Measurements from ENCODE around the gene CABLES2.

Gene CABLES2, protein sequence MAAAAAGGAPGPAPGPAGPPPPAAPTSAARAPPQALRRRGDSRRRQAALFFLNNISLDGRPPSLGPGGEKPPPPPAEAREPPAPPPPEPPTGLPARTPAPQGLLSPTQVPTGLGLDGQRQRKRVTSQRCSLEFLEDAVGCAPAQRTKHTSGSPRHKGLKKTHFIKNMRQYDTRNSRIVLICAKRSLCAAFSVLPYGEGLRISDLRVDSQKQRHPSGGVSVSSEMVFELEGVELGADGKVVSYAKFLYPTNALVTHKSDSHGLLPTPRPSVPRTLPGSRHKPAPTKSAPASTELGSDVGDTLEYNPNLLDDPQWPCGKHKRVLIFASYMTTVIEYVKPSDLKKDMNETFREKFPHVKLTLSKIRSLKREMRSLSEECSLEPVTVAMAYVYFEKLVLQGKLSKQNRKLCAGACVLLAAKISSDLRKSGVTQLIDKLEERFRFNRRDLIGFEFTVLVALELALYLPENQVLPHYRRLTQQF

DNA sequence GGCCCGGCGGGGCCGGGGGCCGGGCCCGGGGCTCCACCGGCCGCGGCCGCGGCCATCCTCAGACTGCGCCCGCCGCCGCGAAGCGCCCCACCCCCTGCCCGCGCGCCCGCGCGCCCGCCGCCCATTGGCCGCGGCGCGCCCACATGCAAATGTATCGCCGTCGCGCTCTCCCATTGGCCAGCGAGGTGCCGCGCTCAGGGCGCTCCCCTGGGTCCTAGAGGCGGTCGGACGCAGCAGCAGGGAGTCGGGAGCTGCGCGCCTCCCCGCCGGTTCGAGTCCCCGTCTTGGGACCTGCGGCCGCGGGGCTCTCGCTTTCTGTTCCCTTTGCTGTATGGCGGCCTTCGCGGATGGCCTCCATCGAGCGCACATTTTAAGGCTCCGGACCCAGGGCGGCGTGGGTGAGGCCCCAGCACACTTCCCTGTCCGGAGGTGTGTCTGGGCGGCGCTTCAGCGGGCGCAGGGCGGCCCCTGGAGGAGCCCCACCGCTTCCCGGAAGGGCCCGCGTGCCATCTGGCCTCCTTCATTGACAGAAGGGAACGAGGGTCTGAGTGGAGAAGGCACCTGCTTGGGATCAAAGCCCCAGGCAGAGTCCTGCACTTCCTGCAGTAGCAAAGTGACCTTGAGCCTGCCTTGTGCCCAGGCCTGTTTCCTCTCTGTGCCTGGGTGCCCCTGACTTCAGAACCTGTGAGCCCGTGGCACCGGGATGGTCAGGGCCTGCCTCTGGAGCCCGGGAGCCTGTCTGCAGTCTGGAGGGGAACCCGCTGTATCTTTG is at the start of gene CABLES2:
Gene CABLES2 (minus strand): TSS at position 65 of the 772 bp plus-strand sequence. CDS start 9 bp downstream, at position 56.
- TF ChIP-seq, protein P1, sequence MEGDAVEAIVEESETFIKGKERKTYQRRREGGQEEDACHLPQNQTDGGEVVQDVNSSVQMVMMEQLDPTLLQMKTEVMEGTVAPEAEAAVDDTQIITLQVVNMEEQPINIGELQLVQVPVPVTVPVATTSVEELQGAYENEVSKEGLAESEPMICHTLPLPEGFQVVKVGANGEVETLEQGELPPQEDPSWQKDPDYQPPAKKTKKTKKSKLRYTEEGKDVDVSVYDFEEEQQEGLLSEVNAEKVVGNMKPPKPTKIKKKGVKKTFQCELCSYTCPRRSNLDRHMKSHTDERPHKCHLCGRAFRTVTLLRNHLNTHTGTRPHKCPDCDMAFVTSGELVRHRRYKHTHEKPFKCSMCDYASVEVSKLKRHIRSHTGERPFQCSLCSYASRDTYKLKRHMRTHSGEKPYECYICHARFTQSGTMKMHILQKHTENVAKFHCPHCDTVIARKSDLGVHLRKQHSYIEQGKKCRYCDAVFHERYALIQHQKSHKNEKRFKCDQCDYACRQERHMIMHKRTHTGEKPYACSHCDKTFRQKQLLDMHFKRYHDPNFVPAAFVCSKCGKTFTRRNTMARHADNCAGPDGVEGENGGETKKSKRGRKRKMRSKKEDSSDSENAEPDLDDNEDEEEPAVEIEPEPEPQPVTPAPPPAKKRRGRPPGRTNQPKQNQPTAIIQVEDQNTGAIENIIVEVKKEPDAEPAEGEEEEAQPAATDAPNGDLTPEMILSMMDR (IDR thresholded peaks at IDR 0.05; ENCODE audit: insufficient read depth, low read depth, low read length, missing control alignments): no peak

DNA sequence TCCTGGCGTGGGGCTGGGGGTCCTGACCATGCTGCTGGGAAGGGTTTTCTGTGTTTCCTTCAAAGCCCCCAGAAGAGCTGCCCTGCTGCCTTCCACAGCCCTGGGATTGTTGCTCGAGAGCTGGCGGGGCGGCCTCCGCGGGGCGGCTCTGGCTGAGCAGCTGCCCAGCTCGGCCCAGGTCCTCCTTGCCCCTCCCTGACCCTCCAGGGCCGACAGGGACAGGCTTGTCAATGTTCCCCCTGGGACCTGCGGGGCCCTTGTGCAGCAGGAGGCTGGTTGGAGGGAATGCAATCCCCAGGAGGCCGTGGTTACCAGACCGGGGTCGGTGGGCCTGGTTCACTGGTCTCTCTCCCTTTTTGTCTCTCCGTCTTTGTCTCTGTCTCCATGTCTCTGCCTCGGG is 48.8 kb upstream of the CABLES2 start:
- TF ChIP-seq, protein P1 (IDR thresholded peaks at IDR 0.05; ENCODE audit: insufficient read depth, low read depth, low read length, missing control alignments): no peak
- H3K4me3 ChIP-seq (ENCODE audit: low read length): no peak overlapping the region
- no peak for DNase-seq (ENCODE audit: low read depth)

More for the DNA sequence above, at the start of gene CABLES2:
- H3K4me3 ChIP-seq (ENCODE audit: low read length): peak within 1 kb of the TSS; percentile 53
- DNase-seq (ENCODE audit: low read depth): peak; percentile 95

DNA sequence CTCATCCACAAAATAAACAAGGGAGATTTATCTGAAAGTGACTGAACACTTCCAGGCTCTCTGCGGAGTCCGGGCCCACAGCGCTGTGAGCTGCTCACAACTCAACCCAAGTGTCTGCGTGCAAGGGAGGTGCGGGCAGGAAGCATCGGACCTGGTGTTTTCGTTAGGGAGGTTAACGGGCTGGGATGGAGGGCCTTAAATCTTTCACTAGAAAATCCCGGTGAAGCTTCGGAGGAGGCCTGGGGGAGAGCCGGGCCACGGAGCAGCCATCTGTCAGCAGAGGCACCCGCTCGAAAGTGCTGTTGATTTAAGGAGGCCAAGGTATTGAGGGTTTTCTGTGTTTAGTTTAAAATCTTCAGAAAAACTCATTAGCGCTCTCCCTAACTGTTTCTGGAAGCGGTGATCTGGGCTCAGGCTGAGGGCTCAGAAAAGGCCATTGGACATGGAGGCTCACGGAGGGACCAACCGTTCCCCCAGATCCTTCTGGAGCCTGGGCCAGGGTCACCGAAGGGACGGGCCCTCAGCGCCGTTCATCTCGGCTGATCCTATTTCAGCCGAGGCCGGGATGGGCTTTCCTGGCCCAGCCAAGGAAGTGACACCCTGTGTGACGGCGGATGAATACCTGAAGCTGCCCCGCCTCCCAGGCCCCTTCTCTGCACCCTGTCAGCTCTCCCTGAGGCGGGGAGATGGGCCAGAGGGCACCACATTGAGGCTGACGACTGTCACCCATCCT is 48.0 kb upstream of the CABLES2 start:
- DNase-seq (ENCODE audit: low read depth): no peak
- TF ChIP-seq, protein P1 (IDR thresholded peaks at IDR 0.05; ENCODE audit: insufficient read depth, low read depth, low read length, missing control alignments): no peak
- H3K4me3 ChIP-seq (ENCODE audit: low read length): no peak overlapping the region

DNA sequence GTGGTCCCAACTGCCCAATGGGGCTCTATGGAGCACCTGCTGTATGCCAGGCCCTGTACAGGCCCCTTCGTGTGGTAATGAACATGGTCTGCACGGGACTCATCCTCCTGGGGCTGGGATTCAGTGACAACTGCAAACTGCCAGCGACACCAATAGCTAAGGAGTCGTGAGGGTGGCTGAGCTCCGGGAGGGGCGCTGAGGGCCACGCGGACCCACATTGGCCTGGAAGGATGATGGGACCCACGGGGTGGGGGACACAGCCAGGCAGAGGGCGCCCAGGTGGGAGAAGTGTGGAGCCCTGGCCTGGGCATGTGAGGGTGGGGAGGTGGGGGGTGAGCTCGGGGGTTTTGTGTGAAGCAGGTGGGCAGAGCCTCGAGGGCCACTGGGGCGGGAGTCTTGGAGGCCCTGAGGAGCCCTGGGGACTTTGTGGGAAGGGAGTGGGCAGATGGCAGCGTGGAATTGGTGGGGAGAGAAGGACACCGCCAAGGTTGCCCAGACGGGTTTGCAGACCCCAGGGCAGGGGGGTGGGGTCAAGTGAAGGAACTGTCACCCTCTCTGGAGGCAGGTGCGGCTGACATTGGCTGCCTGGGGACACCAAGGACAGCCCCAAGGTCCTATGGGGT is 46.2 kb upstream of the CABLES2 start:
- no peak for DNase-seq (ENCODE audit: low read depth)
- no peak overlapping the region for H3K4me3 ChIP-seq (ENCODE audit: low read length)
- TF ChIP-seq, protein P1 (IDR thresholded peaks at IDR 0.05; ENCODE audit: insufficient read depth, low read depth, low read length, missing control alignments): no peak

DNA sequence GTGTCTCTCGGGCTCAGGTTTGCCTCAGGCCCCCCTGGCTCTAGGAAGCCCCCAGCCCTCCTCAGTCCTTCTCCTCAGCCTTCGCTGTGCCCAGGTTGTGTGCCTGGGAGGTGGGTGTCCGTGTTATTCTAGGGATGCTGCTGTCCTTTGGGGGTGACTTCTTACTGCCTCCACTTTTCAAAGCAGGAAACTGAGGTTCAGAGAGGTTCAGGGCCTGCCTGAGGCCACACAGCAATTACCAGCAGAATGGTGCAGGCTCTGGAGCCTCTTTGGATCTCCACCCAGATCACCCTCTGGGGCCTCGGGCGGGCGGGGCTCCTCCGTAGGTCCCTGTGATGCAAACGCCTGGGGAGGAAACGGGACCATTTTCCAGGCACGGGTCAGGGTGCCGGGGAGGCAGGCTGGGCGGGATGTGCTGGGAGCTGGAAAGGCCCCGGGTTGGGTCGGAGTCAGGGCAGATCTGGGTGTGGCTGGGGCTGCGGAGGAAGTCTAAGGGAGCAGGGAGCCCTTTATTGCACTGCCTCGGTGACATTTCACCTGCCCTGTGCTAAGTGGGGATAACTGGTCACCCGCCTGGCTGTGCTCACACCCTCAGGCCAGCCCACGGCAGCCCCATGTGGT is 45.5 kb upstream of the CABLES2 start:
- H3K4me3 ChIP-seq (ENCODE audit: low read length): no peak overlapping the region
- no peak for DNase-seq (ENCODE audit: low read depth)
- TF ChIP-seq, protein P1 (IDR thresholded peaks at IDR 0.05; ENCODE audit: insufficient read depth, low read depth, low read length, missing control alignments): no peak

DNA sequence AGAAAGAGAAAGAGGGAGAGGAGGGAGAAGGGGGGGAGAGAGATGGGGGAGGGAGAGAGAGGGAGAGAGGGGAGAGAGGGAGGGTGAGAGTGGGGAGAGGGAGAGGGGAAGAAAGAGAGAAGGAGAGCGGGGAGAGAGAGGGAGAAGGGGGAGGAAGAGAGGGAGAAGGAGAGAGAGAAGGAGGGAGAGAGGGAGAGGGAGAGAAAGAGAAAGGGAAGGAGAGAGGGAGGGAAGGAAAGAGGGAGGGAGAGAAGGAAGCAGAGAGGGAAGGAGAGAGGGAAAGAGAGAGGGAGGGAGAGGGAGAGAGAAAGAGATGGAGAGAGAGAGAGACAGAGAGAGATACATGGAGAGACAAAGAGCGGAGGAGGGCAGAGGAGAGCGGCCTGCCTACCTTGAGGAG is 44.9 kb upstream of the CABLES2 start:
- TF ChIP-seq, protein P1 (IDR thresholded peaks at IDR 0.05; ENCODE audit: insufficient read depth, low read depth, low read length, missing control alignments): no peak
- H3K4me3 ChIP-seq (ENCODE audit: low read length): no peak overlapping the region
- no peak for DNase-seq (ENCODE audit: low read depth)

Measured in epithelial cell of esophagus (primary cell).